GM18909 (cell line): ENCODE data around the gene MGST3.
"Not testable (repeated sequence)": the region's sequence is repeated elsewhere in the genome, so short reads cannot be mapped to it uniquely, and the experiment has no call there.

Source experiments
- ATAC-seq: cut with Tn5 transposase; IDR thresholded peaks from one replicate; pipeline ENCODE4 v1.9.1; 2021; ENCODE audit warnings: mild to moderate bottlenecking; ENCODE audit not compliant: unreplicated experiment, poor library complexity

The MGST3 gene

DNA sequence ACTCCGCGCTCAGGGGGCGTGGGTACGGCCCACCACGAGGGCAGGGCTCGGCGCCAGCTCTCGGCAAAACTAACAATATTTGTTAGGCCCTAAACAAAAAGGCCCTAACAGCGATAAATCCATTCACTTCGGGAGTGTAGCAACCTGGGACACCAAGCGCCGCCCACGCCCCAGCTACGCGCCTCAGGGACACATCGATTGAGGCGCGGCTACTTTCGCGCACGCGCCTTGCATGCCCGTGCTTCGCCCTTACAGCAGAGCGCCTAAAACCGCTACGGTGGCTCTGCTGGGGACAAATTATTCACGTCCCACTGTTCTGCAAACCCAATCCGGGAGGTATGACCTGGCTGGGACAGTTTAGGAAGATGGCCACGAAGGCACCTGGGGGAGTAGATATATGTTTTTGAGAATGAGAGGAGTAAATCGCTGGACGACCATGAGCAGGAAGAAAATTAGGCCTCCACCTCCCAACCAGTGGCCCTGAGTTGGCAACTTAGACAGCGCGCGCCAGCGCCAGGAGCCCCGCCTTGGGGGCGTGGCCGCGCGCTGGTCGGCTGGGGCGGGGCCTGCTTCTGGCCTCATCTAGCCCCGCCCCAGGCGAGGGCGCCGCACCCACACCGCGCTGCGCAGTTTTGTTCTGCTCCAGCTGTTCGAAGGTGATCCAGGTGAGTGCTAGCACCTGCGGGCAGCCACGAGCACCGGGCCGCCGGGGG lies at the start of gene MGST3:
Gene MGST3 (plus strand): TSS at position 606 of the 713 bp plus-strand sequence. CDS start 18,614 bp downstream, outside the sequence.
- peak; percentile 85 for ATAC-seq

DNA sequence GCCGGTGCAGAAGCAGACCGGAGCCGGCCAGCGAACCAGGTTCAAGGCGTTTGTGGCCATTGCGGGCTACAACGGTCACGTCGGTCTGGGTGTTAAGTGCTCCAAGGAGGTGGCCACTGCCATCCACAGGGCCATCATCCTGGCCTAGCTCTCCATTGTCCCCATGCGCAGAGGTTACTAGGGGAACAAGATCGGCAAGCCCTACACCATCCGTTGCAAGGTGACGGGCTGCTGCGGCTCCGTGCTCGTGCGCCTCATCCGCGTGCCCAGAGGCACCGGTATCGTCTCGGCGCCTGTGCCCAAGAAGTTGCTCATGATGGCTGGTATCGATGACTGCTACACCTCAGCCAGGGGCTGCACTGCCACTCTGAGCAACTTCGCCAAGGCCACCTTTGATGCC lies 49.1 kb upstream of the MGST3 start:
- no peak for ATAC-seq

GRCh38 chr1:165586398-165586797 lies 44.6 kb upstream of the MGST3 start:
- no peak for ATAC-seq

GRCh38 chr1:165591391-165591790 lies 39.6 kb upstream of the MGST3 start:
- ATAC-seq: not testable (repeated sequence)

DNA sequence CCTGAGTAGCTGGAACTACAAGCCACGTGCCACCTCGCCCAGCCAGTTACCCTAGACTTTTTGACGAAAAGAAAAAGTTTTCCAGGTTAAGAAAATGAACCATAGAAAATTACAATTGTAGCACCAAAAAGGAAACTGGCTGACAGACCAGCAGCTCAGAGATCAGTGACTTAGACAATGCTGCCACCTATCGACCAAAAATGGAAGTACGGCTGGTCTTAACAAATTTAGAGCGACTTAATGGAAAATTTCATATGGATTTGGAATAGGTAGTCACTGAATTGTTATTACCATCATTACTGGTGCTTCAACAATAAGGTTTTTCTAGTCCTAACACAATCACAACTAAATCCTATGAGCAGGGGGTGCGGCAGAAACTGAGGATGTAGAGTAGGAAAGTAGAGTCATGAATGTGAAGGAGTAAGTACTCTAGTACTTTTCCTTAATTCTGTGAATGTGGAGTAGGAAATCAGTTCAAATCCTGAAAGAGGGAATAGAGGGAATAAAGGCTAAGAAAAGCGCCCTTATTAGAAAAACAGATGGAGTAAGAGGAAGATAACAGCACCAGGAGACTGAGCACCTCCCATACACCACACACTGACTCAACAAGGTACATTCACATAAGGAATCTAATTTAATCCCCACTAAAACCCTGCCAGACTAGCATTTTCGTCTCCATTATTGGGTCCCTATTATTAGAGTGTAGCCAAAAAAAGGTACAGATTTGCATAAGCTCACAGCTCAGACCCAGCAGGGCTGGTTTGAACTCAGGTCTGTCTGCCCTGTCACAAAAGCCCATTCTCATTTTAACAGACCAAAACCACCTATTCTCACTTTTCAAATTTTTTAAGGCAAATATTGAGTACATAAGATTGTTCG lies 37.9 kb upstream of the MGST3 start:
- no peak for ATAC-seq

- ATAC-seq: no peak
Observed at GRCh38 chr1:165595246-165595938, 35.6 kb upstream of the MGST3 start.

DNA sequence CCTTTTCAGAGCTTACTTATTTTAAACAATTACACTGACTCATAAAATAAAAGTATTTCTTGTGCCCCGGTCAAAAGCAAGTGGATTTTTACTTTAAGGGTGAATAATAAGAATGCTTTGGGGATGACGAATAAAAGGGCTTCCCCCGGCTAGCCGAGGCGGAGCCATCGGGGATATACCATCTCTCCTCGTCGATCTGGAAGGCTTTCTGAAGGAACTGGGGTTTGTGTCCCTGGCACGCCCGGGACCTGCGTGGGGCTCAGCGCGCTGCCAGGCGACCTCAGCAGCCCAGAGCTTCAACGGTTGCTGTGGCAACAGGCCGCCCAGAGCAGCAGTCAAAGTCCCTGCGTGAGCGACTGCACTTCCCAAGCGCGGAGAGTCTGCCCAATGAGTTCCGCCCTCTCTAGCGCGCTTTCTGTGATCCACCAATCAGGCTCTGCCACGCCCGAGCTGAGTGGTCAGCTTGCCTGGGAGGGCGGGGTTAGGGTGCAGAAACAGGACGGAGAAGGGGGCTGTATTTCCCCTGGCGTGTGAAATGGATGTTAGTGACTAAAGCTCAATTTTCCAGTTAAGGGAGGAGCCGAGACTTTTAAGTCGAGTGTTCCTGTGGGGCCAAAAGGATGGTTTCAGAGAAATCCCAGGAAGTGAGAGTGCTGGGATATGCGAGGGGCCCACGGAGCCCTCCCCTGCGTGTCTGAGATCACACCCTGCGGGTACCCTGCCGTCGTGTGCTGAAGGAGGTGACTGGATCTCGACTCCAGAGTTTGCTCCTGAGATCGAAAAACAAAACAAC lies 33.0 kb upstream of the MGST3 start:
- peak; percentile 99 for ATAC-seq

DNA sequence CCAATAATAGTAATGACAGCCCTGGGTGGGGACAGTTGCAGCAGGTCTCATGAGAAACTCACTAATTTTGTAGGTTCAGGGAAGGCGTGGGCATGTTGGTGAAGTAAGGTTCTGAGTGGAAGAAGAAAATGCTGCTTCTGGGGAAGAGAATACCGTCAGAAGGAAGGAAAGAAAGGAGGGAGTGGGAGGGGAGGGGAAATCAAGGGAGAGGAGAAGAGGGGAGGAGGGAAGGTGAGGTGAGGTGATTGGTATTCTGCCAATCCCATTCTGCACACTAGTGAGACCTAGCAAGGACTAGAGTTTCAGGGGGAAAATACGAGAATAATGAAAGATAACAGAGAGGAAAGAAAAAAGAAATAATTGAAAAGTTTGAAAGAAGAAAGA lies 32.4 kb upstream of the MGST3 start:
- ATAC-seq: no peak

GRCh38 chr1:165600793-165601192 lies 30.2 kb upstream of the MGST3 start:
- no peak for ATAC-seq

DNA sequence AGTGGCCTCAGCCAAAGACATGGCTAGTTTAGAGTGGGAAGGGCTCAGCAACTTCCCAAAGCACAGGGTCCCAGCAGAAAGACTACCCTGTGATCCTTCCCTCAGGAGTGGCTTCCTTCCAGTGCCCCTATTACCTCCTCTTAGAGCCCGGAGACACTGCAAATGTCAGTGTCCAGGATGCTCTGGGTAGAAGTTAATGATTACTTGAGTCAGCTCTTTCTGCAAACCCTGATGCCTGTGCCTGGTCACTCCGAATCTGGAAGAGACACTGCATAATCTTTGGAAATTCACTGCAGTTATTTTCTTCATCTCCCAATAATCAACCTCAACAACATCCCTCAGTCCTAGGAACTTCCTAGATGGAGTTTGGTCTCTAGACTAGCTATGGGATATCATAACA lies 27.2 kb upstream of the MGST3 start:
- ATAC-seq: no peak

DNA sequence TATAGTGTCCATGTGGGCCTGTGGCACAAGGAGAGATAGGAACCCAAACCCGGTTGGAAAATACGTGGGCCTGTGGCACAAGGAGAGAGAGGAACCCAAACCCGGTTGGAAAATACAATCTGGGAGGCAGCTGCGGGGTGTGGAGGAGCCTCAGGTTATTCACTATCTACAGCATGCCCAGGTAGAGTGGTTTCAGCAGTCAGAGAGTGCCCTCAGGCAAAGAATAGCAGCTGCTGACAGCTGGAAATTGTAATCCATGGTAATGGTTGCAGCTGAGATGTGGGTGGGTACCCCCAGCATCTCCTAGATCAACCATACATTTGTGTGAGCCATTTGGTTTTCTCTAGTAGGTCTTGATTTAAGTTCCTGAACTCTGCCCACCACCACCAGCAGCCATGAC lies 25.8 kb upstream of the MGST3 start:
- no peak for ATAC-seq

GRCh38 chr1:165606676-165607075 lies 24.4 kb upstream of the MGST3 start:
- not testable (repeated sequence) for ATAC-seq

DNA sequence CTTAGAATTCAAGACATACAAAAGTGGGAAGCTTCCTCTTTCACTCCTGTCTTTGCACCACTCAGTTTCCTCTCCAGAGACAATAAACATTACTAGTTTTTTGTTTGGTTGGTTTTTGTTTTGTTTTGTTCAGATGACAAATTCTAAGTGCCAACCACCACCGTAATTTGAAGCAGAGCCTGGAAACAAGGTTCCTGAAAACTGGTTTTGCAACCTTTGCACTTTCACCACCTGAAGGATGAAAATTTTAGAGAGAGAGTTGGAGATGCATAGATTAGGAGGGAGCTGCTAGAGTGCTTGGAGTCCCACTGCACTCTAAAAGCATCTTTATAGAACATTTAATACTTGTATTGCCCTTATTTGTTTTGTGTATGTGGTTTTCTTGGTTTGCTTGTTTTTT lies 20.2 kb upstream of the MGST3 start:
- no peak for ATAC-seq

DNA sequence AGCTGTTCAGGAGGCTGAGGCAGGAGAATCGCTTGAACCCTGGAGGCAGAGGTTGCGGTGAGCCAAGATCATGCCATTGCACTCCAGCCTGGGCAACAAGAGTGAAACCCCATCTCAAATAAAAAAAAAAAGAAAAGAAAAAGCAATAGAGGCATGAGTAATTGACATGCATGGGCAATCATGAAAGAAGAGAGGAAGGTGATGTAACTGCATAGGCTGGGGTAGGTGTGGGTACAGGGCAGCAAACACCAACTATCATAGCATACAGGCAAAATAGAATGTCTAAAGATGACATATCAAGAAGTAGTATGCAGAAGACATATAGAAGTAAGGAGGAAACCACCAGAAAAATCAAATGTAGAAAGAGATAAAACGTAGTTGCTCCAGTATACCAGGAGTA lies 19.0 kb upstream of the MGST3 start:
- ATAC-seq: no peak

DNA sequence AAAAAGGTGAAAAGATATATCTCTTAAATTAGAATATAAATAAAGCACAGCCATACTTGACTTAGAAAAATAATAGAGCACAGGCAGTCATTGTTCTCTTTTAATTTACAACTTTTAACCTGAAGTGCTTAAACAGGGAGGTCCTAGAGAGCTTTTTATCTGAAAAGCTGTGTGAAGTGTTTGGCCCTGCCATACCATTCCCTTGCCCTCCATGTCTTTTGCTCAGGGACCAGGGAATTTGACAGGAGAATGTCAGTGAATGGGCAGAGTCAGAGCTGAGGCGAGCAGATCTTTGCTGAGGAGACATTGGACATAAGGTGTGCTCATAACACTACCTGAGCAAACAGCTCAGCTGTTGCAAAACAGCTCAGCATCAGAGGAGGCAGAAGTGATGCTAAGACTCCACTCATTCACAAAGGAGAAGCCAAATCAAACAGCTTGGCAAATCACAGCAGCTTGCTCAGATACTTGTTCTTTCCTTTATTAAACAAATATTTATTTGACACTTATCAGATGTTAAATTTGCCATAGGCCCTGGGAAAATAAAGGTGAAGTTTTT lies 14.9 kb upstream of the MGST3 start:
- no peak for ATAC-seq

DNA sequence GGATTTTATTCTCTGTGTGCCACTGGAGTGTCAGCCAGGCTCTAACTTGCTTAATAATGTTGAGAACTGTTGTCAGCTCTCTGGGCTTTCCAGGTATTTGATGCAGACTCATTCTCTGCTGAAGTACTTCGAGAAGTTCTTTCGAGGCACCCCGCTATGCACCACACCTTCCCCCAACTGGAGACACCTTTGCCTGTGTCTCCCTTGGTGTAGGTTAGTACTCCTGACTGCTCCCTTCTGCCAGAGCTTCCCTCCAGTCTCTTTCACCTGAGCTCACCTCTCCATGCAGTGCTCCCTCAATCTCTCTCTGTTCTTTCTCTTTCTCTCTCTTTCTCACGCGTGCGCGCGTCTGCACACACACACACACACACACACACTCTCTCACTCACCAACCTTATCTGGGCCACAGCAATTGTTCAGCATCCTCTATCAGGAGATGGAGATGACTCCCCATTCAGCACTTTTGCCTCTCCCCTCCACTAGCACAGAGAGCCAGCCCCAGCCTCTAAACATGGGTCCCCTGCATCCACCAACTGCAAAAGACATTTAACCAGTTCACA lies 14.0 kb upstream of the MGST3 start:
- ATAC-seq: no peak

- ATAC-seq: no peak
Observed at GRCh38 chr1:165619647-165620151, 11.3 kb upstream of the MGST3 start.

DNA sequence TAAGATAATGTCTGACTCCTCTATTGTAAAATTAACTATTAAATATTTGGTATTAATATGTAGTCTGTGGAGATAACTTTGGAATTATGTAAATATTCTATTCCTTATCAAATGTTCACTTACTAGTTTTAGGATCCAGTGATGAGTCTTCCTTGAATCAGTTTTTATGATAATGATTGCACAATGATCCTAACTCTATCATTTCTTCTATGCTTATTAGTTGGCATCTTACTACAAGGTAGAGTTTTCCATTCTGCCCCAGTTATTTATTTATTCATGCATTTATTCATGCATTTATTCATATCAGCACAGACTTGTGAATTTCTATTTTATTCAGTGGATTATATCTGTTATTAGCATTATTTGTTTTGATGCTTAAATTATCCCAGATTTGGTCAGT lies 7.4 kb upstream of the MGST3 start:
- no peak for ATAC-seq

- no peak for ATAC-seq
Observed at GRCh38 chr1:165624441-165624840, 6.6 kb upstream of the MGST3 start.
